Measurements from ENCODE around the gene ST3GAL5. TPM values are rescaled to one million over a fixed set of nuclear protein-coding genes. Genes with fewer than 3 reads are reported as not detected.

The ST3GAL5 gene
- total and polyA plus RNA-seq, 8 donors, result 4.1 to 84.2 (median 11.8) TPM

DNA sequence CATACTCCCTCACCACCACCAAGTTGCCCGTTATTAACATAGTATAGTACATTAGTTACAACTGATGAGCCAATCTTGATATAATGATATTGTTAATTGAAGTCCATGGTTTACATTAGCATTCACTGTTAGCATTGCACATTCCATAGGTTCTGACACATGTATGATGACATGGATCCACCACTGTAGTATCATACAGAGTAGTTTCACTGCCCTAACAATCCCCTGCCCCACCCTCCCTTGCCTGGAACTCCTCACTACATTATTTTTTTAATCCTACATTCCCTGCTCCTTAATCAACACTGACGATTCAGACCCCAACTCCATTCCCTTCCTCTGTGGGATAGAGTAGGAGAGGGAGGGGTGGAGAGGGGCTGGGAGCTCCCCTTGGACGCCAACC, 20.2 kb upstream of the ST3GAL5 start:
- Histone ChIP-seq H3K27ac (peak overlapping the region in 2 of 5 donors; percentile 70 to 78), H3K36me3 (no peaks in the 10 kb centered on the region), H3K4me3 (no peak overlapping the region), H3K9me3 (no peaks in the 10 kb centered on the region), H3K27me3 (no peaks in the 10 kb centered on the region), H3K4me1 (peaks cover 0 to 46% (median 20%) of the 10 kb centered on the region in 4 donors)
- no peak for DNase-seq
- 73 to 88% (median 80%) methylated on average over 3 of the region's 3 CpGs for whole genome bisulfite sequencing, 5 donors
- TF ChIP-seq CTCF (IDR thresholded peaks at IDR 0.05) (no peak), POLR2A (IDR thresholded peaks at IDR 0.05) (no peak), POLR2AphosphoS5 (IDR thresholded peaks at IDR 0.05) (no peak), EP300 (IDR thresholded peaks at IDR 0.05) (no peak)
- intact Hi-C loops (cut with DNase I; ENCODE audit: low total_unique reads), result no loop called here

DNA sequence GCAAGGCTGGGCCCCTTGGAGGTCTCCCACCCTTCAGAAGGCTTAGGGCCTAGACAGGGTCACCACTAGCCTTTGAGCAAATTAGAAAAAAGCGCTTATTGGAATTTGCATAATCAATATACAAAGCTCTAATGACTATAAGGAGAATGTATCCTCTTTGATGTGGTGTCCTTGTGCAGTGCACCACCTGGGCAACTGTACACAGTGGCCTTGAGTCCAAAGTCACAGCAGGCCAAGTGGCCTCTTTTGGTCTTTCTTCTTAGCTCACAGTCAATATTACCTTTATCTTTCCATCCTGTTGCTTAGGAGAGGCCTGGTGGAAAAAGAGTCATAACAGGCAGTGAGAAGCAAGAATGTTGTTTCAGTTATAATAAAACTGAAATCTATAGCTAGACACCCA, 19.7 kb upstream of the ST3GAL5 start:
- Histone ChIP-seq H3K27me3 (no peaks in the 10 kb centered on the region), H3K4me1 (peaks cover 0 to 46% (median 20%) of the 10 kb centered on the region in 4 donors), H3K9me3 (no peaks in the 10 kb centered on the region), H3K27ac (no peak overlapping the region), H3K4me3 (no peak overlapping the region), H3K36me3 (no peaks in the 10 kb centered on the region)
- 89 to 100% (median 95%) methylated on average over 1 of the region's 1 CpG for WGBS, 5 donors
- no peak for TF ChIP-seq CTCF (IDR thresholded peaks at IDR 0.05)
- no peak for TF ChIP-seq POLR2A (IDR thresholded peaks at IDR 0.05)
- TF ChIP-seq EP300 (IDR thresholded peaks at IDR 0.05), result no peak
- no peak for TF ChIP-seq POLR2AphosphoS5 (IDR thresholded peaks at IDR 0.05)
- intact Hi-C loops (cut with DNase I; ENCODE audit: low total_unique reads), result no loop called here
- no peak for DNase-seq

DNA sequence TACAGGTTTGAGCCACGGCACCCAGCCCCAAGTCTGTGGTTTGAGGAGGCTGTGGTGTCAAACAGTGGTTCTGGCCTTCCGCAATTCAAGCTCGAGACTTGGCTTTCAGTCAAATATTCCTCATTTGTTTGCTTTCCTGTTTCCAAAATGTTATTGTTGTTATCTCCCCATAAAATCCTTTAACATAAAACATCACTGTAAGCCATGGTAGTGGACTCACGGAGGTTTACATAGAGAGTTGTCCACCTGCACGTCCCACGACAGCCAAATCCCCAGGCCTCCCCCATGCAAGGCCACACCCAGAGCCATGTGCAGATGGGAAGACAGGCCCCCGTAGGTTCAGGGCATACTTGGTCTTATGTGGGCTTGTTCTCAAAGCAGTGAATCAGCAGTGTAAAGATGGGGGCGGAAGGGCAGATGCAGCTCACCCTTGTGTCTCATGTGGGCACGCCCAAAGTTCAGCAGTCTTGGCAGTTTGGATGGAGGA, 18.9 kb upstream of the ST3GAL5 start:
- 60 to 69% (median 69%) methylated on average over 9 of the region's 9 CpGs for WGBS, 5 donors
- no peak for TF ChIP-seq EP300 (IDR thresholded peaks at IDR 0.05)
- no peak for TF ChIP-seq POLR2AphosphoS5 (IDR thresholded peaks at IDR 0.05)
- no peak for TF ChIP-seq POLR2A (IDR thresholded peaks at IDR 0.05)
- no peak for TF ChIP-seq CTCF (IDR thresholded peaks at IDR 0.05)
- intact Hi-C loops (cut with DNase I; ENCODE audit: low total_unique reads), result no loop called here
- Histone ChIP-seq H3K36me3 (no peaks in the 10 kb centered on the region), H3K4me1 (peaks cover 0 to 46% (median 20%) of the 10 kb centered on the region in 4 donors), H3K9me3 (no peaks in the 10 kb centered on the region), H3K4me3 (no peak overlapping the region), H3K27me3 (no peaks in the 10 kb centered on the region), H3K27ac (no peak overlapping the region)
- no peak for DNase-seq

DNA sequence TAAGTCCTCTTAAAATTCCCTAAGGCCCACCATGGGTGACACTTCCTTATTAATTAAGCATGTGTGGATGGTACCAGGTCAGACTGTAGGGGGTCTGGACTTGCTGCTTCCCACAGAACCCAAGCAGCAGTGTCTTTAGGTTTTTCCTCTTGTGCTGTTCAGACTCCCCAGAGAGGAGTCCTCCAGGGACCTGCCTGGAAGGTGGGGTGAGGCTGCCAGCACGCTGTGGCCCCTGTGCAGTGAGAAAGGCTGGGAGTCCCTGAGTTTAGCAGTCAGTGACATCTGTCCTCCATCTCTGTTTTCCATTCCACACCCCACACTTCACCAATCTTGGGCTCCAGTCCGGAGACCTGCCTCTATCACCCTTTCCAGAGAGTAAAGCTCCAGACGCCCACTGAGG, 18.0 kb upstream of the ST3GAL5 start:
- WGBS, 5 donors, result 85 to 98% (median 89%) methylated on average over 3 of the region's 3 CpGs
- no peak for DNase-seq

More for the DNA sequence above, 18.0 kb upstream of the ST3GAL5 start:
- H3K27me3 ChIP-seq, result no peaks in the 10 kb centered on the region
- no peak overlapping the region for H3K4me3 ChIP-seq
- no peaks in the 10 kb centered on the region for H3K36me3 ChIP-seq
- TF ChIP-seq CTCF (IDR thresholded peaks at IDR 0.05), result no peak
- no peak for TF ChIP-seq POLR2AphosphoS5 (IDR thresholded peaks at IDR 0.05)
- no peak for TF ChIP-seq EP300 (IDR thresholded peaks at IDR 0.05)
- TF ChIP-seq POLR2A (IDR thresholded peaks at IDR 0.05), result no peak
- peaks cover 0 to 38% (median 18%) of the 10 kb centered on the region in 4 donors for H3K4me1 ChIP-seq
- intact Hi-C loops (cut with DNase I; ENCODE audit: low total_unique reads), result no loop called here
- H3K27ac ChIP-seq, result peak overlapping the region in 1 of 5 donors; percentile 7
- H3K9me3 ChIP-seq, result no peaks in the 10 kb centered on the region
